Stimulated activated effector memory CD8-positive, alpha-beta T cell treated with anti-CD3 and anti-CD28 coated beads, Interleukin-12 subunit alpha, Interleukin-12 subunit beta, amount 100 ng/mL, for 72 hours (primary cell): ENCODE measurements around the gene TAF10.

Experiments used
- ATAC-seq: fragments of 150-1000 bp; cut with Tn5 transposase; 2 replicates; pipeline ENCODE4 v1.10.0; 2021
- DNase-seq, 2 donors: peaks; one replicate each; pipeline ENCODE4 v3.0.0; 2021 to 2022; ENCODE audit warnings: low spot score in 2 of 2
- H3K27ac Mint-ChIP-seq: one replicate; pipeline ENCODE4 v1.8.0; 2022; ENCODE audit warnings: mild to moderate bottlenecking, mixed read lengths
- H3K36me3 Mint-ChIP-seq: one replicate; pipeline ENCODE4 v1.8.0; 2022; ENCODE audit warnings: mild to moderate bottlenecking, mixed read lengths
- H3K4me1 Mint-ChIP-seq: one replicate; pipeline ENCODE4 v1.8.0; 2022; ENCODE audit warnings: mixed read lengths
- H3K4me3 Mint-ChIP-seq: one replicate; pipeline ENCODE4 v1.8.0; 2022; ENCODE audit warnings: mild to moderate bottlenecking, mixed read lengths
- H3K9me3 Mint-ChIP-seq: one replicate; pipeline ENCODE4 v1.8.0; 2022; ENCODE audit warnings: mixed read lengths

TAF10 gene

DNA sequence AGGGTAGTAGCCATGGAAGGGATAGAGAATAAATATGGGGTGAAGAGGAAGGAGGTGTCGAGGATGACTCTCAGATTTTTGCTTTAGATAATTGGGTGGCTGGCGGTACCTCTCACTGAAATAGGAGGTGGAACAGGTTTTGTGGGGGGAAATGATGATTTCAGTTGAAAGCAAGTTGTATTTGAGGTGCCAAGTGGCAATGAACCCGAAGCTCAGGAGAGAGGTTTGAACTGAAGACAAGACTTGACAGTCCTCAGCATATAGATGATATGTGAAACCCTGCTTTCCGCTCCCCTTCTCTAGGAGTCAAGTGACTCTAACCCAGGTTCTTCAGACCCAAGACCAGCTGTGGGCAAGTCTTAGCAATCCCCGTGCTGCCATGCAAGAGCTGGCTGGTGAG lies 42.3 kb downstream of the TAF10 start:
- no peak overlapping the region for H3K4me3 Mint-ChIP-seq
- no peaks in the 10 kb centered on the region for H3K9me3 Mint-ChIP-seq
- H3K27ac Mint-ChIP-seq, result no peak overlapping the region
- ATAC-seq (no peak), DNase-seq (no peak)
- no peaks in the 10 kb centered on the region for H3K4me1 Mint-ChIP-seq
- H3K36me3 Mint-ChIP-seq, result peaks cover 5% of the 10 kb centered on the region

DNA sequence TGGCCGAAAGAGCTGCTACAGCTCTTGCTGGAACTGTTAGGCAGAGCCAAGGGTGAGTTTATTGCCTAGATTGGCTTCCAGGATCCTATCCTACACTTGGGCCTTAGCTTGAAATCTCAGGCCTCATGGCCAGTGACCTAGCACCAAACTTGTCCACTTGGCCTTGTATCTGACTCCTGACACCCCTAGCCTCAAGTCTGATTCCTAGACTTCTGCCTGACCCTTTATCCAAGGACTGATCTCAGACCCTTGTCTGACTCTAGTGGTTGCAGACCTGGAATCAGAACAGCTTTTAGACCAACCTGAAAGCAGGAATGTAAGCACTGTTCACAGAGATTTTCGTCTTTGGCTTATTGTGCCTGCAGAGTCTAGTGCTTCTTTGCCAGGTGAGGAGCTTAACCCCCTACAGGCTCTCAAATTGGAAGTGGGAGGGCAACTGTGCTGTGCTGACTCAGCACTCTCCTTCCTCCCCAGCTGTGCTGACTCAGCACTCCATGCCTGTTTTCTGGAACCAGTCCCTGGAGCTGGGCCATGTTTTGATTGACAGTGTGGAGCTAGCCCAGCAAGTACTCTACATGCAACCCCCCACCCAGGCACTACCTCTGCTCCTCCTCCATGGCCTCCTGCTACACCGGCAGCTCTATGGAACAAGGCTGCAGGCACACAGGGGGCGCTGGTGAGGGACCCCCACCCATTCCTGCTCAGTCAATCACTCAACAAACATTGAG lies 43.7 kb downstream of the TAF10 start:
- no peaks in the 10 kb centered on the region for H3K9me3 Mint-ChIP-seq
- no peak overlapping the region for H3K27ac Mint-ChIP-seq
- no peak for DNase-seq
- H3K4me1 Mint-ChIP-seq, result no peaks in the 10 kb centered on the region
- H3K36me3 Mint-ChIP-seq, result peaks cover 5% of the 10 kb centered on the region
- ATAC-seq, result no peak
- no peak overlapping the region for H3K4me3 Mint-ChIP-seq

DNA sequence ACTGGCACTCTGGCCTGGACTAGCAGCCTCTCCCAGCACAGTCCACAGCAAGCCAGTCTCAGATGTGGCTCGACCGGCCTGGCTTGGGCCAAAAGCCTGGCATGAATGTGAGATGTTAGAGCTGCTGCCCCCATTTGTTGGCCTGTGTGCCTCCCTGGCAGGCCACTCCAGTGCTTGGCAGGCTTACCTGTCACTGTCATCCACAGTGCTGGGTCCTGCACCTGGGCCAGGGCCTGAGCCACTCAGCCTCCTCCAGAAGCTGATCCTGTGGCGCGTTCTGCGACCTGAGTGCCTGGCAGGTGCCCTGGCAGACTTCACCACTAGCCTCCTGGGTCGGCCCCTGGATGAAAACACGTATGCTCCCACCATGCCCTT lies 44.7 kb downstream of the TAF10 start:
- no peak for ATAC-seq
- Mint-ChIP-seq H3K9me3 (no peaks in the 10 kb centered on the region), H3K4me1 (no peaks in the 10 kb centered on the region), H3K27ac (no peak overlapping the region), H3K36me3 (peaks cover under 1% of the 10 kb centered on the region), H3K4me3 (no peak overlapping the region)
- peak in 1 of 2 donors; percentile 33 for DNase-seq

DNA sequence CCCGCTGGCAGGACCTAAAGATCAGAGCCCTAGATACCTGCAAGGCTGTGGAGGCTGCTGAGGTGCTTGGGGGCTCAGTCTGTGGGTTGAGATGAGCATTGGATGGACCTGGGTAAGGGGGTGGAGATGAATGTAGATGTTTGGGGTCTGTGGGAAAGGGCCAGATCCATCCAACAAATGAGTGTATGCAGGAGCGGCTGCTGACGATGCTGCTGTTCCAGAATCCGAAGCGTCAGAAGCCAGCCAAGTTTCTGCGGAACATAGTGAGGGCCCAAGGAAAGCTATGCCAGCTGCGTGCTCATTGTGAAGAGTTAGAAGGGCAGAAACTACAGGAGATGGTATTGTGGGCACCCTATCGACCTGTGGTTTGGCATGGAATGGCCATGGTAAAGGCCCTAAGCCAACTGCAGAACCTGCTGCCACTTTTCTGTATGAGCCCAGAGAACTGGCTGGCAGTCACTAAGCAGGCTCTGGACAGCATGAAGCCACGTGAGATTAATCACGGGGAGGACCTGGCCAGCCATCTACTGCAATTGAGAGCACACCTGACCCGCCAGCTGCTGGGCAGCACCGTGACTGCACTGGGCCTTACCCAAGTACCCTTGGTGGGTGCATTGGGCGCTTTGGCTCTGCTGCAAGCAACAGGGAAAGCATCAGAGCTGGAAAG lies 45.2 kb downstream of the TAF10 start:
- H3K4me3 Mint-ChIP-seq, result no peak overlapping the region
- DNase-seq (peak in 1 of 2 donors; percentile 35), ATAC-seq (no peak)
- no peaks in the 10 kb centered on the region for H3K9me3 Mint-ChIP-seq
- H3K36me3 Mint-ChIP-seq, result no peaks in the 10 kb centered on the region
- H3K27ac Mint-ChIP-seq, result no peak overlapping the region
- H3K4me1 Mint-ChIP-seq, result no peaks in the 10 kb centered on the region

DNA sequence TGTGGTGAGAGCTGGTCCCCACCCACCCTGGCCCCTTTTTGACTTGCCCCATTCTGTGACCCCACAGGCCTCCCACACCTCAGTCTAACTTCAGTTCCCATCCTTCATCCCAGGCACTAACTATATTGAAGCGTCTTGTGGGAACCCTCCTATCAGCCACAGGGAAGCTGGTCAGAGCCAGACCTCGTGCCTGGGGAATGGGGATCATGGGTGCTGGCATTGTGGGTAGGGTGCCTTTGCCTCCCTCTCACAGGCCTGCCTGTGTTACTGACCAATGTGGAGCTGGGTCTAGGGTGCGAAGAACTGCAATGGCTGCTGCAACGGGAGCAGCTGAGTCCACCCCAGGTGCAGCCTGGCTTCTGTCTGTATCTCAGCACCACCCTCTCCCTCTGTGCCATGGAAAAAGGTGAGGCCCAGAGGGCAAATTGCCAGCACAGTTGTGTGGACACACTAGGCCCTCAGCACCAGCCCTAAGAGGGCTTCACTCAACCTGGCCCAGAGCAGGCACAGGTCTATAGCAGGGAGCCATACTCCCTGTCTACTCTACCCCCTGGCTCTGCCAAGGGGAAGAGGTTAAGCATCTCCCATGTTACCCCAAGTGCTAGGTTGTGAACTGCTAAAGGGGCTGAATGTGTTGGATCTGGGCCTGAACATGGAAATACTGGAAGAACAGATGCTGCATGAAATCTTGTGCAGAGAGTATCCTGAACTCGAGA lies 45.9 kb downstream of the TAF10 start:
- Mint-ChIP-seq H3K27ac (no peak overlapping the region), H3K36me3 (no peaks in the 10 kb centered on the region), H3K4me1 (no peaks in the 10 kb centered on the region), H3K4me3 (no peak overlapping the region), H3K9me3 (no peaks in the 10 kb centered on the region)
- peak in 1 of 2 donors; percentile 34 for DNase-seq
- no peak for ATAC-seq

DNA sequence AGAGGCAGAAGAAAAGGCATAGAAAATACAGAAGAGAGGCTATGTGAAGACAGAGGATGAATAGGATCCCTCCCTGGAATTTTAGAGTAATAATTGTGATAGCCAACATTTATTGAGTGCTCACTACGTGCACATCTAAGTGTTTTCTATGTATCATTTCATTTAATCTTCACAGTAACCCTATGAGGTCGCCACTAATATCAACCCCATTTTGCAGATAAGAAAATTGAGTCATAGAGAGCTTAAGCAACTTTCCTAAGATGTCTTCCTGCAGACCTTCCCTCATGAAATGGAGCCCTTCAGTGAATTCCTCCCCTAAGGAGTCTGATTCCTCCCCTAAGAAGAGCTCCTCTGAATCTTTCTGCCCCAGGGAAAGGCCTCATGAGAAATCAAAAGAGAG lies 46.7 kb downstream of the TAF10 start:
- DNase-seq (no peak), ATAC-seq (no peak)
- H3K9me3 Mint-ChIP-seq, result no peaks in the 10 kb centered on the region
- H3K4me1 Mint-ChIP-seq, result no peaks in the 10 kb centered on the region
- no peaks in the 10 kb centered on the region for H3K36me3 Mint-ChIP-seq
- H3K4me3 Mint-ChIP-seq, result no peak overlapping the region
- no peak overlapping the region for H3K27ac Mint-ChIP-seq

DNA sequence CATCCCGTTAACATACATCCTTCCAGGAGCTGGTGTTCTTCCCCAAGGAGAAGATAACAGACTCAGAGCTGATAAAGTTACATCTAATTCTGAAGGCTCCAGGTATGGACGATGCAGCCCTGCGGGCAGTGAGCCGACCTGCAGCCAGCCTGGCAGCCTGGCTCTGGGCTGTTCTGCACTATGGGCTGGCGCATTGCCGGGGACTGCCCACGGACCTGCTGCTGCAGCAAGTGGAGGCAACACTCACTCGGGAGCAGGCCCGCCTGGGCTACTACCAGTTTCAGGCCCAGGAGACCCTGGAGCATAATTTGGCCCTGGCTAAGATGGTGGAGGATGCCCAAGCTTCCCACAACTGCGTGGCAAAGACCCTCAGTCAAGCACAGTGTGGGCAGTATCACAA lies 48.3 kb downstream of the TAF10 start:
- no peak for ATAC-seq
- Mint-ChIP-seq H3K4me1 (no peaks in the 10 kb centered on the region), H3K9me3 (no peaks in the 10 kb centered on the region), H3K36me3 (no peaks in the 10 kb centered on the region), H3K4me3 (no peak overlapping the region), H3K27ac (no peak overlapping the region)
- DNase-seq, result no peak

DNA sequence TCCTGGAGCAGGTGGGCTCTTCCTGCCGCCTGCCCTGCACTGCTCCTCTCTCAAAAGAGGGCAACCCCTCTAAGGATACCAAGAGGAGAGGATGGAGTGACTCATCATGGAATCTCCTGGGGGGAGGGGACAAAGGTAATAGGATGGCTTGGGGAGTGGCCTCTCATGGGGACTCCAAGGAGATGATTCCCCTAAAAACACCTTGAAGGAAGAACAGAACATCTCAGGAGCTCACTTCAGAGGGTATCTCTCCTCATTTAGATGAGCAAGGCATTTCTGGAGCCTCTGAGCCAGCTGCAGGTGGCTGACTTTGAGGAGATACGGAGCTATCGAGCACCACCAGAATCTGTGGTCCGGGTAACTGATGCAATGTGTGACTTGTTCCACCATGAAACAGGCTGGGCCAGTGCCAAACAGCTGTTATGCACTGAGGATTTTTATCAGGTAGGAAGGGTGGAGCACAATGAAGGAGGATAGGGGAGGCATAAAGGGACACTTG lies 48.8 kb downstream of the TAF10 start:
- ATAC-seq (no peak), DNase-seq (peak in 1 of 2 donors; percentile 34)
- Mint-ChIP-seq H3K27ac (no peak overlapping the region), H3K4me3 (no peak overlapping the region), H3K4me1 (no peaks in the 10 kb centered on the region), H3K9me3 (no peaks in the 10 kb centered on the region), H3K36me3 (no peaks in the 10 kb centered on the region)

DNA sequence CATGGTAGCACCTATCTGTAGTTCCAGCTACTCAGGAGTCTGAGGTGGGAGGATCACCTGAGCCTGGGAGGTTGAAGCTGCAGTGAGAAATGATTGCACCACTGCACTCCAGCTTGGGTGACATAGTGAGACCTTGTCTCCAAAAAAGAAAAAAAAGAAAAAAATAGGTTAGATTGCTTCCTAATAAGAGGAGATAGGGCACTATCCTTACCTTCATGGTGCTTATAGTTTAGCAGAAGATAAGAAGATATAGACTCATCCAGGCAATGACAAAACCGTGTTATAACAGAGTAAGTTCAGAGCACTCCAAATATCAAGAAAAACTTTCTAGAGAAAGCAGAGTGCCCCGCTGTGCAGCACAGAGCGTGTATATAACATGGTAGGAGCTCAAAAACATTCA lies 50.7 kb downstream of the TAF10 start:
- no peak for ATAC-seq

More for the DNA sequence above, 50.7 kb downstream of the TAF10 start:
- H3K36me3 Mint-ChIP-seq, result no peaks in the 10 kb centered on the region
- no peaks in the 10 kb centered on the region for H3K4me1 Mint-ChIP-seq
- no peaks in the 10 kb centered on the region for H3K9me3 Mint-ChIP-seq
- H3K27ac Mint-ChIP-seq, result no peak overlapping the region
- DNase-seq, result no peak
- H3K4me3 Mint-ChIP-seq, result no peak overlapping the region
